B cell (primary cell): ENCODE data around the gene EIF3K. TPM values are rescaled to one million over a fixed set of nuclear protein-coding genes. Genes with fewer than 3 reads are reported as not detected.
A peak's percentile ranks its signal among the peaks of the same experiment; 100 is the strongest.

Experiments used
- ATAC-seq: fragments of 200-7000 bp; cut with Tn5 transposase; one replicate; pipeline ENCODE4 v1.10.0; 2021; ENCODE audit warnings: low read depth, mild to moderate bottlenecking, moderate number of reproducible peaks, moderate library complexity
- CTCF ChIA-PET: fragments of 350-600 bp; sonication (Branson Sonifier 250); formaldehyde crosslinking; loops from one replicate; lab custom pipeline; 2021; ENCODE audit warnings: antibody characterized with exemption, inconsistent platforms; lab: Charles Lee
- POLR2A ChIA-PET: fragments of 350-600 bp; sonication (Branson Sonifier 250); formaldehyde crosslinking; loops from one replicate; lab custom pipeline; 2021; ENCODE audit warnings: antibody characterized with exemption; lab: Charles Lee
- DNase-seq: peaks from one replicate; pipeline ENCODE4 v3.0.0; 2013
- H2AFZ ChIP-seq: 2 replicates; pipeline ENCODE4 v1.6.1; 2012; ENCODE audit warnings: mild to moderate bottlenecking, low read depth, low read length; ENCODE audit not compliant: insufficient read depth, poor library complexity, severe bottlenecking
- H3K27ac ChIP-seq, 2 donors: 1 replicate in 1 of 2; 2 replicates in 1 of 2; pipeline ENCODE4 v1.5.1; 2012 to 2013; ENCODE audit warnings: low read length in 2 of 2, mild to moderate bottlenecking in 2 of 2, moderate library complexity in 1 of 2
- H3K27me3 ChIP-seq, 4 experiments: fragments of 200-600 bp in 1 of 4; sonication (generic) in 1 of 4; replicated peaks in 1 of 4; 1 replicate in 2 of 4; 2 replicates in 2 of 4; pipeline versions ENCODE4 v1.6.1 to v1.7.0; 2013 to 2016; ENCODE audit warnings: low read length in 3 of 4, mild to moderate bottlenecking in 2 of 4, mixed read lengths in 1 of 4, moderate library complexity in 1 of 4; ENCODE audit not compliant: insufficient read depth in 4 of 4, control insufficient read depth in 3 of 4; ENCODE audit errors: control extremely low read depth in 1 of 4
- H3K36me3 ChIP-seq, 2 experiments: replicated peaks in 1 of 2; 1 replicate in 1 of 2; 2 replicates in 1 of 2; pipeline versions ENCODE4 v1.6.1 to v1.7.1; 2013; ENCODE audit warnings: low read length in 1 of 2; ENCODE audit not compliant: insufficient read depth in 2 of 2, control insufficient read depth in 1 of 2; ENCODE audit errors: control extremely low read depth in 1 of 2, extremely low read depth in 1 of 2
- H3K4me1 ChIP-seq, 2 donors: fragments of 200-600 bp in 1 of 2; sonication (generic) in 1 of 2; 1 replicate in 1 of 2; 2 replicates in 1 of 2; pipeline versions ENCODE4 v1.5.1 to v1.6.1; 2013 to 2017; ENCODE audit warnings: low read length in 2 of 2; ENCODE audit not compliant: control insufficient read depth in 2 of 2, insufficient read depth in 2 of 2
- H3K4me2 ChIP-seq: replicated peaks from 2 replicates; pipeline ENCODE3; 2012; ENCODE audit warnings: mild to moderate bottlenecking, low read depth, low read length; ENCODE audit not compliant: poor library complexity, severe bottlenecking
- H3K4me3 ChIP-seq, 5 experiments: fragments of 200-600 bp in 1 of 5; sonication (generic) in 1 of 5; 1 replicate in 3 of 5; 2 replicates in 2 of 5; pipeline versions ENCODE4 v1.5.1 to v1.7.0; 2011 to 2016; ENCODE audit warnings: low read length in 4 of 5, mild to moderate bottlenecking in 4 of 5, low read depth in 2 of 5, control low read depth in 1 of 5, moderate library complexity in 1 of 5; ENCODE audit not compliant: insufficient read depth in 1 of 5; ENCODE audit errors: control extremely low read depth in 1 of 5, extremely low read depth in 1 of 5
- H3K79me2 ChIP-seq: fragments of 200-600 bp; sonication (generic); one replicate; pipeline ENCODE4 v1.6.0; 2016; ENCODE audit warnings: low read length; ENCODE audit not compliant: control insufficient read depth, insufficient read depth
- H3K9ac ChIP-seq: fragments of 200-600 bp; sonication (generic); 2 replicates; pipeline ENCODE4 v1.6.1; 2017; ENCODE audit warnings: mild to moderate bottlenecking, low read length, moderate library complexity
- H3K9me3 ChIP-seq, 3 donors: one replicate each; pipeline versions ENCODE4 v1.6.1 to v1.7.1; 2013; ENCODE audit warnings: low read length in 2 of 3; ENCODE audit not compliant: control insufficient read depth in 2 of 3, insufficient read depth in 1 of 3; ENCODE audit errors: control extremely low read depth in 1 of 3
- H4K20me1 ChIP-seq: 2 replicates; pipeline ENCODE4 v1.6.0; 2012; ENCODE audit warnings: mild to moderate bottlenecking, low read length; ENCODE audit not compliant: insufficient read depth, control insufficient read depth, poor library complexity, severe bottlenecking
- H3K27ac Mint-ChIP-seq: one replicate; pipeline ENCODE4 v1.8.0; 2021; ENCODE audit warnings: mixed read lengths
- H3K27me3 Mint-ChIP-seq: one replicate; pipeline ENCODE4 v1.8.0; 2021; ENCODE audit warnings: mixed read lengths
- H3K4me1 Mint-ChIP-seq: one replicate; pipeline ENCODE4 v1.8.0; 2021; ENCODE audit warnings: mixed read lengths
- H3K4me3 Mint-ChIP-seq: one replicate; pipeline ENCODE4 v1.8.0; 2021; ENCODE audit warnings: mixed read lengths
- H3K9me3 Mint-ChIP-seq: one replicate; pipeline ENCODE4 v1.8.0; 2022; ENCODE audit warnings: mixed read lengths; ENCODE audit not compliant: insufficient read depth
- CTCF ChIP-seq: fragments of 200-600 bp; IDR thresholded peaks from one replicate; pipeline ENCODE4 v1.8.0; 2022; ENCODE audit warnings: antibody characterized with exemption, mild to moderate bottlenecking
- EZH2 ChIP-seq: IDR thresholded peaks from 2 replicates; pipeline ENCODE4 v1.6.1; 2012; ENCODE audit warnings: borderline replicate concordance, low read depth, mild to moderate bottlenecking, moderate library complexity, low read length; ENCODE audit not compliant: insufficient read depth, poor library complexity, severe bottlenecking
- WGBS: methylation state at CpG from one replicate; pipeline ENCODE4 v1.1.5; 2013; ENCODE audit warnings: missing lambda C conversion rate; ENCODE audit not compliant: insufficient coverage; 5-methylcytosine and 5-hydroxymethylcytosine counted together
- intact Hi-C: fragments of 100-400 bp; cut with micrococcal nuclease; formaldehyde crosslinking; loops from one replicate; pipeline ENCODE4 v1.10.0; 2022
- polyA plus RNA-seq: library from polyadenylated mRNA; depleted of rRNA; stranded (reverse); fragments of >200 nt; gene quantifications from 2 replicates; pipeline ENCODE4 v1.2.3, GENCODE V29; 2012
- total RNA-seq, 2 donors: library from RNA; stranded (reverse); fragments of 120-200 nt in 1 of 2; gene quantifications; 1 replicate in 1 of 2; 2 replicates in 1 of 2; pipeline versions ENCODE4 v1.2.3 to v1.2.4, GENCODE V29; 2013 to 2022

The EIF3K gene
- total and polyA plus RNA-seq, 2 donors (not counting 1 experiment from before 2014, with no cell fraction given), result 284 to 773 TPM

DNA sequence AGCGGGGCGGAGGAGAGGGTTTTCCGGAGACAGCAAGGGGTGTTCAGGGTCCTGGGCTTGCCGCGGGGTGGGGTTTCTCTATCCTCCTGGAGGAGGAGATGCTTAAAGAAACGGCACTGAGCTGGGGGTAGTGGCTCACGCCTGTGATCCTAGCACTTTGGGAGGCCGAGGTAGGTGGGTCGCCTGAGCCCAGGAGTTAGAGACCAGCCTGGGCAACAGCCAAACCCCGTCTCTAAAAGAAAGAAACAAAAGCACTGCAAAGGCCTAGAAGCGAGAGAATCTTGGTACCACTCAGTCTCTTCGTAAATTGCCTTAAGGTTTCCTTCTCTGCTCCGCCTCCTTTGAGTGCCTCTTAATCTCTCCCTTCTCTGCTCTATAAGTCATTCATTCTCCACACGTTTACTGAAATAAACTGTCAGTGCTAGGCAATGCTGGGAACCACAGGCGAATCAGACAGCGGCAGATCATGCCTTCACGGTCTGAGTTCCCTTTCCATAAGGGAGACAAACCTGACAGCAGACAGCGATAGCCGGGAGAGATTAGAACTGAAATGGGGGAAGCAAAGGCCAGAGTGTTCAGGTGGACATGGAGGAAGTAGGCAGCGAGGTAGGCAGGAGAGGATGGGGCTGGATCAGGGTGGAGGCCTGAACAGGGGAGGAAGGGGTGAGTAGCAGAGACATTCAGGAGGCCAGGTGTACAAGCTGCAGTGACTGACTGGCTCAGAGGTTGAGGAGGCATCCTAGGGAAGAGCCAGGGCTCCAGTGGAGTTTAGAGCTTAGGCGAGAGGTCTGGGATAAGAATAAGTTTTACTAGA is 580 bp downstream of the EIF3K start:
- Histone ChIP-seq H3K9me3 (no peaks in the 10 kb centered on the region), H4K20me1 (peaks cover 28% of the 10 kb centered on the region), H3K9ac (peak overlapping the region; percentile 98), H3K27ac (peak overlapping the region; percentile 88 to 93), H3K27me3 (no peaks in the 10 kb centered on the region), H3K4me1 (peaks cover 33 to 44% of the 10 kb centered on the region in 2 donors), H3K36me3 (peaks cover 2 to 41% of the 10 kb centered on the region in 2 experiments), H2AFZ (peak overlapping the region; percentile 86), H3K4me2 (peak overlapping the region; percentile 93), H3K79me2 (peaks cover 65% of the 10 kb centered on the region), H3K4me3 (peak overlapping the region; percentile 54 to 95 (median 79))
- H3K9me3 Mint-ChIP-seq, result no peaks in the 10 kb centered on the region
- 7% methylated on average over 20 of the region's 21 CpGs for WGBS
- DNase-seq, result no peak
- POLR2A ChIA-PET, result interaction anchor here (0.5 to 2.4 kb wide), 9 partner anchors 15 to 784 kb away, joined by 3 to 14 read pairs (median 6); partner anchors contain the start of genes ACTN4, FAM98C, NFKBIB and PSMD8
- H3K27ac Mint-ChIP-seq, result peak overlapping the region; percentile 98
- peaks cover 43% of the 10 kb centered on the region for H3K4me1 Mint-ChIP-seq
- CTCF ChIA-PET, result interaction anchor here (1.0 to 5.6 kb wide), 11 partner anchors 16 to 311 kb away, joined by 3 to 65 read pairs (median 5); partner anchors contain the start of genes ACTN4, FAM98C, MRPS12 and SARS2
- intact Hi-C loops, result loop anchor here (1.0 to 10.0 kb wide), 10 partner anchors 62 to 841 kb away; partner anchors contain the start of genes FAM98C, GGN, NFKBIB and PLEKHG2
- no peak for TF ChIP-seq EZH2
- no peak for TF ChIP-seq CTCF
- H3K4me3 Mint-ChIP-seq, result peak overlapping the region; percentile 100
- no peak for ATAC-seq
- no peaks in the 10 kb centered on the region for H3K27me3 Mint-ChIP-seq

GRCh38 chr19:38624822-38625221 is 5.8 kb downstream of the EIF3K start:
- Histone ChIP-seq H4K20me1 (peaks cover 18% of the 10 kb centered on the region), H3K9ac (no peak overlapping the region), H2AFZ (no peak overlapping the region), H3K79me2 (peaks cover 29% of the 10 kb centered on the region), H3K36me3 (peaks cover 2 to 72% of the 10 kb centered on the region in 2 experiments), H3K4me3 (no peak overlapping the region), H3K9me3 (no peaks in the 10 kb centered on the region), H3K27me3 (no peaks in the 10 kb centered on the region), H3K27ac (no peak overlapping the region), H3K4me2 (no peak overlapping the region), H3K4me1 (peaks cover 5% of the 10 kb centered on the region in 2 donors)
- Mint-ChIP-seq H3K9me3 (no peaks in the 10 kb centered on the region), H3K4me3 (no peak overlapping the region), H3K27ac (no peak overlapping the region), H3K27me3 (no peaks in the 10 kb centered on the region), H3K4me1 (peaks cover 5% of the 10 kb centered on the region)
- ChIA-PET POLR2A (no interaction called here), CTCF (interaction anchor here (0.7 to 1.6 kb wide), 2 partner anchors 9 to 222 kb away, joined by 3 to 6 read pairs; partner anchors contain the start of gene FAM98C)
- intact Hi-C loops, result no loop called here
- no peak for TF ChIP-seq CTCF
- no peak for TF ChIP-seq EZH2
- WGBS, result 94% methylated on average over 2 of the region's 3 CpGs
- ATAC-seq (no peak), DNase-seq (no peak)
